Duodenal mucosa (tissue), 2 donors: ENCODE data around the gene S1PR3.

ENCODE experiments used
- H3K27ac ChIP-seq: one replicate; pipeline ENCODE4 v1.7.0; 2013; ENCODE audit warnings: low read depth, low read length
- H3K27me3 ChIP-seq, 2 donors: one replicate each; pipeline ENCODE4 v1.7.0; 2013; ENCODE audit warnings: low read length in 2 of 2, control low read depth in 1 of 2; ENCODE audit not compliant: insufficient read depth in 2 of 2, control insufficient read depth in 1 of 2
- H3K36me3 ChIP-seq, 2 donors: one replicate each; pipeline ENCODE4 v1.7.0; 2013; ENCODE audit warnings: low read length in 2 of 2, control low read depth in 1 of 2; ENCODE audit not compliant: insufficient read depth in 2 of 2, control insufficient read depth in 1 of 2
- H3K4me1 ChIP-seq, 2 donors: one replicate each; pipeline ENCODE4 v1.7.0; 2013; ENCODE audit warnings: low read length in 2 of 2, control low read depth in 1 of 2; ENCODE audit not compliant: insufficient read depth in 2 of 2, control insufficient read depth in 1 of 2
- H3K4me3 ChIP-seq, 2 donors: one replicate each; pipeline ENCODE4 v1.7.0; 2013; ENCODE audit warnings: low read length in 2 of 2, low read depth in 1 of 2
- H3K9ac ChIP-seq, 2 donors: one replicate each; pipeline ENCODE4 v1.7.0; 2013; ENCODE audit warnings: low read length in 2 of 2, low read depth in 1 of 2
- H3K9me3 ChIP-seq, 2 donors: one replicate each; pipeline ENCODE4 v1.7.0; 2013; ENCODE audit warnings: low read length in 2 of 2, control low read depth in 1 of 2; ENCODE audit not compliant: control insufficient read depth in 1 of 2

Gene S1PR3

DNA sequence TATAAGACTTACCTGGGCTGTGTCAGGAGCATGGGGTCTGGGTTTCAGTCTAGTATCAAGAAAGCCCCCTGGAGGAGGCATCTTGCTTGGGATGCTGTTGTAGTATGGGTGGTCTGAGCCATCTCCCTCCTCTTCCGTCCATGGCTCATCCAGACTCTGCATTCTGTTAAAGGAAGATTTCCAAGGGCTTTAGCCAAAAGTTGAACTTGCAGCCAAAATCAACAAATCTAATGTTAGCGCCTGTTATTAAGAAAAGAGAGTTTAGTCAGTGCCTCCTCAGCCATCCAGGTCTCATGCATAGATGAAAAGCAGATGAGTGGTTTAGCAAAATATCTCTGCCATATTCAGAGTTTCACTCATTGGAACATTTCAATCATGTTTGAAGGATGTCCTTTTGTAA is 55.6 kb downstream of the S1PR3 start:
- no peak overlapping the region for H3K4me3 ChIP-seq
- H3K36me3 ChIP-seq = no peaks in the 10 kb centered on the region
- no peak overlapping the region for H3K27ac ChIP-seq
- no peaks in the 10 kb centered on the region for H3K4me1 ChIP-seq
- no peak overlapping the region for H3K9ac ChIP-seq
- no peaks in the 10 kb centered on the region for H3K9me3 ChIP-seq
- no peaks in the 10 kb centered on the region for H3K27me3 ChIP-seq

DNA sequence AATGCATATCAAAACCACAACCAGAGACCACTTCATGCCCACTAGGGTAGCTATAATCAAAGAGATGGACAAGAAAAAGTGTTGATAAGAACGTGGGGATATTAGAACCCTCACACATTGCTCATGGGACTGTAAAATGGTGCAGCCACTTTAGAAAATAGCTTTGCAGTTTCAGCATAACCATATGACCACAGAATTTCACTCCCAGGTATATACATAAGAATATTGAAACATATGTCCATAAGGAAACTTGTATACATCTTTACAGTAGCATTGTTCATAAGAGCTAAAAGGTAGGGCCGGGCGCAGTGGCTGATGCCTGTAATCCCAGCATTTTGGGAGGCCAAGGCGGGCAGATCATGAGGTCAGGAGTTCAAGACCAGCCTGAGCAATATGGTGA is 56.4 kb downstream of the S1PR3 start:
- H3K9ac ChIP-seq = no peak overlapping the region
- no peaks in the 10 kb centered on the region for H3K4me1 ChIP-seq
- no peaks in the 10 kb centered on the region for H3K9me3 ChIP-seq
- no peak overlapping the region for H3K27ac ChIP-seq
- no peaks in the 10 kb centered on the region for H3K36me3 ChIP-seq
- H3K27me3 ChIP-seq = no peaks in the 10 kb centered on the region
- H3K4me3 ChIP-seq = no peak overlapping the region

DNA sequence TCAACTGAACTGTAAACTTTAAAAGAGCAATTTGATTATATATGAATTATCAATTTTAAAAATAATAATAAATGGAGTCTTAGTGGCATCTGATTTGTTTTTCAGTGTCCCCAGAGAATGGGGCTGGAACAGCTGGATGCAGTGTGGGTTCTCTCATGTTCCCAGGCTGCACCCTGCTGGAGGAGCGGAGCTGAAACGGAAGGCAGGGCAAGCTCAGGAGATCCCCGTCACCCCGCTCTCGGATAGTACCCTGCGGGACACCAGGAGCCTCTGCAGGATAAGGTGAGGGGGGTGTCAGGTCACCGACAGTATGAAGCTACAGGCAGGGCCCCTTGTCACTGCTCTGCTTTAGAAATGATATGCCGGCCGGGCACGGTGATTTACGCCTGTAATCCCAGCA is 57.3 kb downstream of the S1PR3 start:
- H3K9me3 ChIP-seq = no peaks in the 10 kb centered on the region
- no peaks in the 10 kb centered on the region for H3K4me1 ChIP-seq
- H3K27me3 ChIP-seq = no peaks in the 10 kb centered on the region
- H3K27ac ChIP-seq = no peak overlapping the region
- H3K4me3 ChIP-seq = no peak overlapping the region
- no peaks in the 10 kb centered on the region for H3K36me3 ChIP-seq
- H3K9ac ChIP-seq = no peak overlapping the region

DNA sequence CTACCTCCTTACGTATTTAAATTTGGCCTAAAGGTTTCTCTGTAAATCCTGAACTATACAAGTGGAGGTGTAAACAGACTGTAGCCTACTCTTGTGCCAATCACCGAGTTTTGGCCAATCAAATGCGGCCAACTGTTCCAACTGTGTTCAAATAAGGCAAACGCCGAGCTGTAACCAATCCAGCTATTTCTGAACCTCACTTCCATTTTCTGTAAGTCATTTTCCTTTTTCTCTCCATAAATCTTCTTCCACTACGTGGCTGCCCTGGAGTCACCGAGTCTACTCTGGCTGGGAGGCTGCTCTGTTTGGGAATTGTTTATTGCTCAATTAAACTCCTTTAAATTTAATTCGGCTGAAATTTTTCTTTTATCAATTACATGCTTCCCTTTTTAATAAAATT is 58.4 kb downstream of the S1PR3 start:
- H3K9me3 ChIP-seq = no peaks in the 10 kb centered on the region
- no peak overlapping the region for H3K27ac ChIP-seq
- H3K36me3 ChIP-seq = no peaks in the 10 kb centered on the region
- H3K4me1 ChIP-seq = no peaks in the 10 kb centered on the region
- H3K27me3 ChIP-seq = no peaks in the 10 kb centered on the region
- H3K4me3 ChIP-seq = no peak overlapping the region
- no peak overlapping the region for H3K9ac ChIP-seq

DNA sequence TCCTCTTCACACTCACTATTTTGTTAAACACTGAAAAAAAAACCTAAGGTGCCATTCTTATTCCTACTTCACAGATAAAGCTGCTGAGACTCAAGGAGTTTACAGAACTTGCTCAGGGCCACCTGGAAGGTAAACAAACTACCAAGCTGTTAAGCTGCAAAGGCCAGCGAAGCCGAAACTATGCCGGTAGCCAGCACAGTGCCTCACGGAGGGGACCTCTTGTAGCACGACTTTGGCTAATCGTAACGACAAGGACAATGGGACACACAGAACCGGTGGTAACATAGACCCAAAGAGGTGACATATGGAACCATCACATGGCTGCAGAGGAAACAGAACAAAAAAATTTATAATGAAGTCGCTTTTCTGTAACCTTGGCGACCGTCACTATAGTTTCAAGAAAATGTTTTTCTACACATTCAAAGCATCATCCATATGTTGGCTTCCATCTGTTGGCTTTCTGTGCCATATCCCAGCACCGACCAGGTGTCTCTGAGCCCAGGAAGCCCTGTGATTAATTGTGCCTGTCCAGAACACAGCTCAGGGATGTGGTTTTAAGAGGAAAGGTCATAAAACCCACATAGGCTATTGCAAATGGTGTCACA is 60.3 kb downstream of the S1PR3 start:
- no peaks in the 10 kb centered on the region for H3K4me1 ChIP-seq
- no peak overlapping the region for H3K9ac ChIP-seq
- H3K36me3 ChIP-seq = no peaks in the 10 kb centered on the region
- H3K9me3 ChIP-seq = no peaks in the 10 kb centered on the region
- H3K27me3 ChIP-seq = no peaks in the 10 kb centered on the region
- H3K27ac ChIP-seq = no peak overlapping the region
- H3K4me3 ChIP-seq = no peak overlapping the region

DNA sequence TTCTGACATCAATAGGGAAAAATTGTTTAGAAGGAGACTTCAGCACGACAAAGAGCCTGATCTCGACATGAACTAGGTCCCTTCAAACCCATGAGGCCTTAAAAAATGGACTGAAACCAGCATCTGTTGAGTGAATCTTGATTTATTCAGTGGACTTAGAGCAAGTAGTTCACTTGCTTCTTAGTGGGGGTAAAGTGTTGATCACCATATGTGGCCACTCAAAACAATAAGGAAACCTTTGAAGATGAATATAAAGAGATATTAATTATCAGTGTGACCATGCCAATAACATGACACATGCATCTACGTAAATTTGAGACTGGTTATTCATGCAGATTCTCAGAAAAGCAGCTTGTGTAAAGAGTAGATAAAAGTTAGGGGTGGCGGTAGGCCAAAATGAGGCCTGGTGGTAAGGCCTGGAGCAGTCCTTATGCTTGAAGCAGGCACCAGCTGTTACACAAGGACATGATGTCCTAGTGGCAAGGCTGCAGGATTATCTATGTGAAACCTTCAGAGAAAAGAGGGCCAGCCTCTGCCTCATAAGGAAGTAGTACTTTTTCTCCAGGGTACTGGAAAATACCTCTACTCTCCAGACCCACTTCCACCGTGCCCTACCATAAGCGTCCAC is 61.3 kb downstream of the S1PR3 start:
- H3K9ac ChIP-seq = no peak overlapping the region
- no peaks in the 10 kb centered on the region for H3K9me3 ChIP-seq
- H3K27ac ChIP-seq = no peak overlapping the region
- no peaks in the 10 kb centered on the region for H3K36me3 ChIP-seq
- H3K4me3 ChIP-seq = no peak overlapping the region
- no peaks in the 10 kb centered on the region for H3K4me1 ChIP-seq
- H3K27me3 ChIP-seq = no peaks in the 10 kb centered on the region

DNA sequence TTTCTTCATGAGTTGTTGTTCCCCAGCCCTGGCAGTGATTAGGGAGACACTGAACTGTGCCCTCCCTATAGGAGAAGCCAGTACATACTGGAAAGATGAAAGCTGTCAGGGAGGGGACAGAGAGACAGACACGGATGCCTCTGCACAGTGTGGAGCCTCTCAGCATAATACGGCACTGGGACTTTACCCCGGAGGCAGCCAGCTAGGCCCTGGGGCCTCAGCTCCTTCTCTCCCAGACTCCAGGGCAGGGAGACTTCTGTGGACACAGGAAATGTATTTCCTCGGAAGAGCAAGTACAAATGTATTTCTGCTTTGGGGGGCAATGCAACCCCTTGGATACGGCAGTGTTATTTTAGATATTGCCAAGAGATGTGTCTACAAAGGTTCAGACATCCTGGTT is 62.0 kb downstream of the S1PR3 start:
- Histone ChIP-seq H3K27ac (no peak overlapping the region), H3K9me3 (no peaks in the 10 kb centered on the region), H3K4me3 (no peak overlapping the region), H3K36me3 (no peaks in the 10 kb centered on the region), H3K9ac (no peak overlapping the region), H3K27me3 (no peaks in the 10 kb centered on the region), H3K4me1 (no peaks in the 10 kb centered on the region)
